Right atrium auricular region (tissue), 2 donors: ENCODE data around the gene SRRM4. TPM values are rescaled to one million over a fixed set of nuclear protein-coding genes. Genes with fewer than 3 reads are reported as not detected.

Source experiments
- DNase-seq: peaks from one replicate; pipeline ENCODE4 v3.0.0-alpha.2; 2019; ENCODE audit warnings: low spot score
- H3K27ac ChIP-seq, 2 donors: fragments of 200-600 bp; sonication (generic); 1 replicate in 1 of 2; 2 replicates in 1 of 2; pipeline ENCODE4 v1.5.1; 2016 to 2019
- H3K27me3 ChIP-seq, 2 donors: fragments of 200-600 bp; sonication (generic); one replicate each; pipeline versions ENCODE4 v1.5.1 to v1.6.0; 2017 to 2019
- H3K36me3 ChIP-seq: fragments of 200-600 bp; sonication (generic); one replicate; pipeline ENCODE4 v1.5.1; 2016
- H3K4me1 ChIP-seq, 2 donors: fragments of 200-600 bp; sonication (generic); one replicate each; pipeline versions ENCODE4 v1.5.1 to v1.6.0; 2017 to 2019
- H3K4me3 ChIP-seq, 2 donors: fragments of 200-600 bp; sonication (generic); 1 replicate in 1 of 2; 2 replicates in 1 of 2; pipeline ENCODE4 v1.5.1; 2017 to 2019; ENCODE audit warnings: mild to moderate bottlenecking in 1 of 2, moderate library complexity in 1 of 2
- H3K9me3 ChIP-seq, 2 donors: fragments of 200-600 bp; sonication (generic); one replicate each; pipeline ENCODE4 v1.5.1; 2019
- CTCF ChIP-seq, 2 donors: fragments of 200-600 bp; sonication (generic); IDR thresholded peaks; one replicate each; pipeline ENCODE4 v1.5.1; 2019; ENCODE audit warnings: antibody characterized with exemption in 2 of 2
- total RNA-seq, 2 donors: library from RNA; depleted of rRNA; stranded (reverse); fragments of >200 nt; gene quantifications; one replicate each; pipeline ENCODE4 v1.1.0, GENCODE V29; 2016

SRRM4 gene
- total RNA-seq, 2 donors from 2014 or later: 0.08 TPM; not detected in 1

- DNase-seq: no peak
- no peak overlapping the region for H3K27ac ChIP-seq
- H3K36me3 ChIP-seq: no peaks in the 10 kb centered on the region
- no peak for TF ChIP-seq CTCF (IDR thresholded peaks at IDR 0.05)
- H3K4me1 ChIP-seq: no peaks in the 10 kb centered on the region
- no peaks in the 10 kb centered on the region for H3K27me3 ChIP-seq
- H3K9me3 ChIP-seq: peaks cover 0 to 10% of the 10 kb centered on the region in 2 donors
- H3K4me3 ChIP-seq: no peak overlapping the region
Measured at GRCh38 chr12:119047641-119048040, 66.3 kb downstream of the SRRM4 start.

GRCh38 chr12:119050663-119051062 lies 69.3 kb downstream of the SRRM4 start:
- Histone ChIP-seq H3K27me3 (no peaks in the 10 kb centered on the region), H3K27ac (no peak overlapping the region), H3K4me1 (no peaks in the 10 kb centered on the region), H3K36me3 (no peaks in the 10 kb centered on the region), H3K4me3 (no peak overlapping the region), H3K9me3 (peaks cover 0 to 10% of the 10 kb centered on the region in 2 donors)
- DNase-seq: no peak
- TF ChIP-seq CTCF (IDR thresholded peaks at IDR 0.05): no peak

GRCh38 chr12:119051474-119051873 lies 70.1 kb downstream of the SRRM4 start:
- Histone ChIP-seq H3K27me3 (no peaks in the 10 kb centered on the region), H3K4me3 (no peak overlapping the region), H3K4me1 (no peaks in the 10 kb centered on the region), H3K36me3 (no peaks in the 10 kb centered on the region), H3K9me3 (peaks cover 0 to 10% of the 10 kb centered on the region in 2 donors), H3K27ac (no peak overlapping the region)
- DNase-seq: no peak
- no peak for TF ChIP-seq CTCF (IDR thresholded peaks at IDR 0.05)

- H3K4me1 ChIP-seq: no peaks in the 10 kb centered on the region
- H3K9me3 ChIP-seq: peaks cover 0 to 10% of the 10 kb centered on the region in 2 donors
- DNase-seq: no peak
- H3K36me3 ChIP-seq: no peaks in the 10 kb centered on the region
- TF ChIP-seq CTCF (IDR thresholded peaks at IDR 0.05): no peak
- no peak overlapping the region for H3K27ac ChIP-seq
- H3K4me3 ChIP-seq: no peak overlapping the region
- H3K27me3 ChIP-seq: no peaks in the 10 kb centered on the region
Measured at GRCh38 chr12:119052001-119052400, 70.7 kb downstream of the SRRM4 start.

GRCh38 chr12:119055977-119056376 lies 74.6 kb downstream of the SRRM4 start:
- no peak overlapping the region for H3K4me3 ChIP-seq
- no peaks in the 10 kb centered on the region for H3K27me3 ChIP-seq
- H3K27ac ChIP-seq: no peak overlapping the region
- no peak for DNase-seq
- no peaks in the 10 kb centered on the region for H3K36me3 ChIP-seq
- no peaks in the 10 kb centered on the region for H3K9me3 ChIP-seq
- TF ChIP-seq CTCF (IDR thresholded peaks at IDR 0.05): no peak
- no peaks in the 10 kb centered on the region for H3K4me1 ChIP-seq
